Astrocyte (in vitro differentiated cells and primary cell): ENCODE data around the gene TMEM30A. TPM values are rescaled to one million over a fixed set of nuclear protein-coding genes. Genes with fewer than 3 reads are reported as not detected.

Source experiments
- DNase-seq: peaks from one replicate; pipeline ENCODE4 v3.0.0-alpha.2; 2010; ENCODE audit warnings: low read depth
- FAIRE-seq: peaks from 2 replicates; lab custom pipeline; 2011; peaks lifted over from hg19 to GRCh38; lab: Jason Lieb, UNC
- H2AFZ ChIP-seq: 2 replicates; pipeline ENCODE4 v1.6.0; 2012; ENCODE audit warnings: low read depth, low read length, inconsistent platforms
- H3K27ac ChIP-seq: 2 replicates; pipeline ENCODE4 v1.5.1; 2011; ENCODE audit warnings: low read depth, low read length, inconsistent platforms
- H3K27me3 ChIP-seq: 2 replicates; pipeline ENCODE4 v1.6.0; 2011; ENCODE audit warnings: low read length, inconsistent platforms; ENCODE audit not compliant: insufficient read depth
- H3K36me3 ChIP-seq: 2 replicates; pipeline ENCODE4 v1.5.1; 2011; ENCODE audit warnings: low read length, inconsistent platforms; ENCODE audit not compliant: insufficient read depth
- H3K4me1 ChIP-seq: 2 replicates; pipeline ENCODE4 v1.5.1; 2011; ENCODE audit warnings: low read length, inconsistent platforms; ENCODE audit not compliant: insufficient read depth
- H3K4me2 ChIP-seq: 2 replicates; pipeline ENCODE4 v1.6.0; 2012; ENCODE audit warnings: low read length, inconsistent platforms
- H3K4me3 ChIP-seq: 2 replicates; pipeline ENCODE4 v1.5.1; 2011; ENCODE audit warnings: low read depth, mild to moderate bottlenecking, low read length, inconsistent platforms; ENCODE audit not compliant: insufficient read depth
- H3K79me2 ChIP-seq: 2 replicates; pipeline ENCODE4 v1.6.0; 2012; ENCODE audit warnings: mild to moderate bottlenecking, low read length, inconsistent platforms; ENCODE audit not compliant: insufficient read depth
- H3K9ac ChIP-seq: 2 replicates; pipeline ENCODE4 v1.6.0; 2012; ENCODE audit warnings: mild to moderate bottlenecking, low read length, inconsistent platforms
- H3K9me3 ChIP-seq: 2 replicates; pipeline ENCODE4 v1.5.1; 2012; ENCODE audit warnings: low read depth, mild to moderate bottlenecking, low read length, inconsistent platforms; ENCODE audit not compliant: insufficient read depth
- H4K20me1 ChIP-seq: 2 replicates; pipeline ENCODE4 v1.6.0; 2012; ENCODE audit warnings: low read length, inconsistent platforms; ENCODE audit not compliant: insufficient read depth
- H3K27ac Mint-ChIP-seq: one replicate; pipeline ENCODE4 v1.8.0; 2021; ENCODE audit warnings: mild to moderate bottlenecking, mixed read lengths; ENCODE audit not compliant: unreplicated experiment
- H3K27me3 Mint-ChIP-seq: one replicate; pipeline ENCODE4 v1.8.0; 2021; ENCODE audit warnings: low read depth, mixed read lengths; ENCODE audit not compliant: unreplicated experiment
- H3K36me3 Mint-ChIP-seq: one replicate; pipeline ENCODE4 v1.8.0; 2021; ENCODE audit warnings: low read depth, mixed read lengths; ENCODE audit not compliant: unreplicated experiment
- H3K4me1 Mint-ChIP-seq: one replicate; pipeline ENCODE4 v1.8.0; 2021; ENCODE audit warnings: low read depth, mixed read lengths; ENCODE audit not compliant: unreplicated experiment
- H3K4me3 Mint-ChIP-seq: one replicate; pipeline ENCODE4 v1.8.0; 2021; ENCODE audit warnings: mild to moderate bottlenecking, moderate library complexity, mixed read lengths; ENCODE audit not compliant: unreplicated experiment
- H3K9me3 Mint-ChIP-seq: one replicate; pipeline ENCODE4 v1.8.0; 2021; ENCODE audit warnings: mild to moderate bottlenecking, mixed read lengths; ENCODE audit not compliant: unreplicated experiment
- CTCF ChIP-seq: IDR thresholded peaks from 2 replicates; pipeline ENCODE4 v1.5.1; 2011; ENCODE audit warnings: low read depth, mild to moderate bottlenecking, inconsistent platforms, low read length, moderate library complexity; ENCODE audit not compliant: insufficient read depth
- EZH2 ChIP-seq: IDR thresholded peaks from 2 replicates; pipeline ENCODE4 v1.6.1; 2012; ENCODE audit warnings: mild to moderate bottlenecking, low read length, inconsistent platforms; ENCODE audit not compliant: insufficient read depth
- total RNA-seq: library from RNA; stranded (reverse); gene quantifications from 2 replicates; pipeline ENCODE4 v1.2.1, GENCODE V29; 2021

The TMEM30A gene
- total RNA-seq, 1 donor from 2014 or later: 166 TPM

GRCh38 chr6:75291331-75291730 lies 6.7 kb upstream of the TMEM30A start:
- TF ChIP-seq CTCF: no peak
- TF ChIP-seq EZH2: no peak
- Histone ChIP-seq H2AFZ (no peak overlapping the region), H3K79me2 (no peaks in the 10 kb centered on the region), H3K9ac (no peak overlapping the region), H3K4me2 (no peak overlapping the region), H3K36me3 (no peaks in the 10 kb centered on the region), H3K9me3 (no peaks in the 10 kb centered on the region), H3K4me1 (no peaks in the 10 kb centered on the region), H4K20me1 (no peaks in the 10 kb centered on the region), H3K4me3 (no peak overlapping the region), H3K27ac (no peak overlapping the region), H3K27me3 (no peaks in the 10 kb centered on the region)
- Mint-ChIP-seq H3K36me3 (no peaks in the 10 kb centered on the region), H3K4me1 (peaks cover 16% of the 10 kb centered on the region), H3K27me3 (no peaks in the 10 kb centered on the region), H3K9me3 (no peaks in the 10 kb centered on the region), H3K4me3 (no peak overlapping the region), H3K27ac (no peak overlapping the region)
- DNase-seq (no peak), FAIRE-seq (no peak)

GRCh38 chr6:75290136-75290945 lies 5.7 kb upstream of the TMEM30A start:
- H3K27me3 ChIP-seq: no peaks in the 10 kb centered on the region
- Mint-ChIP-seq H3K27me3 (no peaks in the 10 kb centered on the region), H3K27ac (no peak overlapping the region), H3K9me3 (no peaks in the 10 kb centered on the region), H3K4me3 (no peak overlapping the region), H3K36me3 (no peaks in the 10 kb centered on the region), H3K4me1 (peaks cover 17% of the 10 kb centered on the region)
- H3K36me3 ChIP-seq: no peaks in the 10 kb centered on the region
- H3K79me2 ChIP-seq: peaks cover 3% of the 10 kb centered on the region
- H3K4me1 ChIP-seq: no peaks in the 10 kb centered on the region
- H3K9ac ChIP-seq: no peak overlapping the region
- no peak for FAIRE-seq
- DNase-seq: no peak
- no peak overlapping the region for H2AFZ ChIP-seq
- H3K27ac ChIP-seq: no peak overlapping the region
- no peaks in the 10 kb centered on the region for H3K9me3 ChIP-seq
- no peak overlapping the region for H3K4me3 ChIP-seq
- H3K4me2 ChIP-seq: no peak overlapping the region
- no peaks in the 10 kb centered on the region for H4K20me1 ChIP-seq
- TF ChIP-seq CTCF: no peak
- TF ChIP-seq EZH2: no peak

- Mint-ChIP-seq H3K27ac (no peak overlapping the region), H3K9me3 (no peaks in the 10 kb centered on the region), H3K36me3 (no peaks in the 10 kb centered on the region), H3K27me3 (no peaks in the 10 kb centered on the region), H3K4me3 (no peak overlapping the region), H3K4me1 (peaks cover 17% of the 10 kb centered on the region)
- Histone ChIP-seq H3K27ac (no peak overlapping the region), H3K79me2 (peaks cover 19% of the 10 kb centered on the region), H4K20me1 (peaks cover 12% of the 10 kb centered on the region), H3K36me3 (no peaks in the 10 kb centered on the region), H3K4me2 (no peak overlapping the region), H3K9me3 (no peaks in the 10 kb centered on the region), H3K4me1 (no peaks in the 10 kb centered on the region), H3K4me3 (no peak overlapping the region), H2AFZ (no peak overlapping the region), H3K27me3 (no peaks in the 10 kb centered on the region), H3K9ac (no peak overlapping the region)
- TF ChIP-seq EZH2: no peak
- TF ChIP-seq CTCF: no peak
- DNase-seq (no peak), FAIRE-seq (no peak)
Measured at GRCh38 chr6:75288023-75288422, 3.4 kb upstream of the TMEM30A start.
